ENCODE measurements around the gene SOX2.

Gene SOX2

DNA sequence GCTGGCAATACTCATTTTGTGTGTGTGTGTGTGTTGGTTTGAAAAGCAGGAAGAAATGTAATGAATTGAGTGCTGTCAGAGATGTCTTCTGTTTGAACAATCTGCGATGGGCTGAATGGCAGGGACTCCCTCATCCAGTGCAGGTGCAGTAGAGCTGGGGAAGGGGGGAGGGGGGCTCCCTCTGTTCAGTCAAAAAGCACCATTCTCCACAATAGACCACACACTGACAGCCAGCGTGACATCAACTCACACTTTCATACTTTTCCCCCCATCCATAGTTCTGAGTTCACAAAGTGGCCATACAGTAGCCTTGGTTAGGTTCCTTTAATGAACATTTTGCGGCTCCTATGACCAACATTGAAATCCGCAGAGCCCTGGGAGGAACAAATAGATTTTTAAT is 10.4 kb downstream of the SOX2 start:
- Histone ChIP-seq H3K27me3 (peaks cover 0 to 99% of the 10 kb centered on the region in 2 donors), H3K36me3 (no peaks in the 10 kb centered on the region), H3K4me1 (peaks cover 0 to 18% (median 9%) of the 10 kb centered on the region in 4 donors), H3K27ac (no peak overlapping the region), H3K9me3 (no peaks in the 10 kb centered on the region), H3K4me3 (no peak overlapping the region)
- TF ChIP-seq, protein P1, sequence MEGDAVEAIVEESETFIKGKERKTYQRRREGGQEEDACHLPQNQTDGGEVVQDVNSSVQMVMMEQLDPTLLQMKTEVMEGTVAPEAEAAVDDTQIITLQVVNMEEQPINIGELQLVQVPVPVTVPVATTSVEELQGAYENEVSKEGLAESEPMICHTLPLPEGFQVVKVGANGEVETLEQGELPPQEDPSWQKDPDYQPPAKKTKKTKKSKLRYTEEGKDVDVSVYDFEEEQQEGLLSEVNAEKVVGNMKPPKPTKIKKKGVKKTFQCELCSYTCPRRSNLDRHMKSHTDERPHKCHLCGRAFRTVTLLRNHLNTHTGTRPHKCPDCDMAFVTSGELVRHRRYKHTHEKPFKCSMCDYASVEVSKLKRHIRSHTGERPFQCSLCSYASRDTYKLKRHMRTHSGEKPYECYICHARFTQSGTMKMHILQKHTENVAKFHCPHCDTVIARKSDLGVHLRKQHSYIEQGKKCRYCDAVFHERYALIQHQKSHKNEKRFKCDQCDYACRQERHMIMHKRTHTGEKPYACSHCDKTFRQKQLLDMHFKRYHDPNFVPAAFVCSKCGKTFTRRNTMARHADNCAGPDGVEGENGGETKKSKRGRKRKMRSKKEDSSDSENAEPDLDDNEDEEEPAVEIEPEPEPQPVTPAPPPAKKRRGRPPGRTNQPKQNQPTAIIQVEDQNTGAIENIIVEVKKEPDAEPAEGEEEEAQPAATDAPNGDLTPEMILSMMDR (IDR thresholded peaks at IDR 0.05) = no peak
- intact Hi-C loops (cut with DNase I; ENCODE audit: low total_unique reads) = no loop called here
- no peak for DNase-seq

DNA sequence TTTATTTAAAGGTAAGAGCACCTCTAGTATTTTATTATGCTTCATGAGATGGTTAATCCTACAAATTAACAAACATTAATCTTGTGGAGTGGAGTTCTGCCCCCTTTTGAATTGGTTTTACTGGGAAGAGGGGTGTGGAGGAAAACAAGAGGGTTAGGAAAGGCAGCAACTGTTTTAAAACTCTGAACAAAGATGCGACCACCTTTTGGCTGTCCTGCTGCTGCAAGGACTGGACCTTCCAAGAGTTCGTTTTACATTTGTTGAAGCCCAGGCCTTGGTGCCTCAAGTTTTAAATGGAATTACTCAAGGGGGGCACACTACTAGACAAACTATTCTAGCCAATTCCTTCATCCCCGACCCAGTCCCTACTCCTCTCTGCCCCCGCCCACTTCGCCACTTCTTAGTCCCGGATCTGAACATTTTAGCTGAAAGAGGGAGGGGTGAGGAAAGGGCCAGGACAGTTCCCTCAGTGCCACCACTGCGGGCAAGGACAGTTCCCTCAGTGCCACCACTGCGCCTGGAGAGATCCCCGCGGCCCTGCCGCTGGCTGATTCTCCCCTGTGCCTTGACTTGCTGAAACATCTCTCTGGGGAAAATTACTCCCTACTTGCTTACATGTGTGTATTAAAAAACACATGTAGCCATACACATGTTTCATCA is 11.2 kb downstream of the SOX2 start:
- Histone ChIP-seq H3K27me3 (peaks cover 0 to 99% of the 10 kb centered on the region in 2 donors), H3K9me3 (no peaks in the 10 kb centered on the region), H3K4me1 (peaks cover 0 to 24% (median 13%) of the 10 kb centered on the region in 4 donors), H3K4me3 (no peak overlapping the region), H3K27ac (no peak overlapping the region), H3K36me3 (no peaks in the 10 kb centered on the region)
- TF ChIP-seq, protein P1 (IDR thresholded peaks at IDR 0.05) = no peak
- DNase-seq = no peak
- intact Hi-C loops (cut with DNase I; ENCODE audit: low total_unique reads) = no loop called here

DNA sequence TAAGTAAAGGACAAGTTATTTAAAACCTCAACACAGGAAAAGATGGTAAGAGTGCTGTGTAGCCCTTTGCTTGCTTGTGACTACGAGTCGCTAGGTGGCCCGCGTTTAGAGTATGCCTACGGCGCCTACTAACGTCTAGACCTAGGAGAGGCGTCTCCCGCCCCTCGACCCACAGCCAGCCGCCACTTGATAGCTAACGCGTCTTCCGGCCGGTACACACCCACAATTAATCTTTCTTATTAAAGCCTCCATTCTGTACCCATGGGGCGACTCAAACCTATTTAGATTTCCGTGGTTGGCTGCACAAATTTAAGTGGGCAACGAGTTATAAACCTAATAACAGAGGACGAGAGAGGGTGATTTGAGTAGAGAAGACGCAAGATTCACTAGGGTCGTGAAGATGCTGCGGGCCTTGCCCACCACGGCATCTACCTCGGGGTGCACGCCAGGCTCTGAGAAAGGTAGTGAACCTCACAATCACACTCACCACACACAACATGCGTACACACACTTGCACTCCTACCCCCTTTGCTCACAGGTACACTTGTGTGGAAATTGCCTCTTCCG is 12.0 kb downstream of the SOX2 start:
- DNase-seq = no peak
- Histone ChIP-seq H3K27ac (no peak overlapping the region), H3K36me3 (no peaks in the 10 kb centered on the region), H3K4me3 (no peak overlapping the region), H3K4me1 (peaks cover 0 to 24% (median 13%) of the 10 kb centered on the region in 4 donors), H3K27me3 (peaks cover 0 to 100% of the 10 kb centered on the region in 2 donors), H3K9me3 (no peaks in the 10 kb centered on the region)
- intact Hi-C loops (cut with DNase I; ENCODE audit: low total_unique reads) = no loop called here
- TF ChIP-seq, protein P1 (IDR thresholded peaks at IDR 0.05) = no peak

DNA sequence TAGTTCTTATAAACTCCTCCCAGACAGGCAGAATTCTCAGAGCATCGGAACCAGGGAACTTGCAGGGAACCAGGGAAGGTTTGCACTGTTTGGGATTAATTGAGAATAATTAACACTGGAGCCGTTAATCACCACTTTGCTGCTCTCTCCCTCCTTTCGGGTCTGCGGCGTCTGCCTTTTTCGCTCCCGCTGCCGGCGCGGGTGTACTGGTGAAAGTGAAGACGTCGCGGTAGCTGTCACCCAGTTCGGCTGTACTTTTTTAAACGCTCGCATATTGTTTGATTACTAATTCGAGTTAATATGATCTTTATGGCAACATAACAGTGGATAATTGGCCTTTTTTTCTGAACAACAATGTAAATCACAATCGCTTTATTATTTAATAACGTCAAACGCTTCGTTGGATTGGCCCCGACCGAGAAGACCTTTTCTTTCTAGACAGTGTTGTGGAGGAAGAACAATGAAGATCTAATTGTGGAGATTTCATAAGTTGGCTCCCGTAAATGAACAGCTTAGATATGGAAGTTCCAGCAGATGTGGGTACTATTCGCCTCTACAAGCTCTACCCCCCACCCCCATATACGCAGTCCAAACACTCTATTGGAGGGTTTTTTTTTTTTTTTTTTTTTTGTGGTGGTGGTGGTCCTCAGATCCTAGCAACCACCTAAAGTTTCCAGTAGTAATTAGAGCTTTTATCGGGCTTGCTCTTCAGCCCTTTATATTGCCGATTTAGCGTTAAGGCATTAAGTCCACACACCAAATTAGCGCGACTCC is 12.7 kb downstream of the SOX2 start:
- Histone ChIP-seq H3K9me3 (no peaks in the 10 kb centered on the region), H3K27me3 (peaks cover 0 to 100% of the 10 kb centered on the region in 2 donors), H3K36me3 (no peaks in the 10 kb centered on the region), H3K4me3 (no peak overlapping the region), H3K4me1 (peaks cover 0 to 24% (median 12%) of the 10 kb centered on the region in 4 donors), H3K27ac (no peak overlapping the region)
- TF ChIP-seq, protein P1 (IDR thresholded peaks at IDR 0.05) = no peak
- intact Hi-C loops (cut with DNase I; ENCODE audit: low total_unique reads) = no loop called here
- no peak for DNase-seq

DNA sequence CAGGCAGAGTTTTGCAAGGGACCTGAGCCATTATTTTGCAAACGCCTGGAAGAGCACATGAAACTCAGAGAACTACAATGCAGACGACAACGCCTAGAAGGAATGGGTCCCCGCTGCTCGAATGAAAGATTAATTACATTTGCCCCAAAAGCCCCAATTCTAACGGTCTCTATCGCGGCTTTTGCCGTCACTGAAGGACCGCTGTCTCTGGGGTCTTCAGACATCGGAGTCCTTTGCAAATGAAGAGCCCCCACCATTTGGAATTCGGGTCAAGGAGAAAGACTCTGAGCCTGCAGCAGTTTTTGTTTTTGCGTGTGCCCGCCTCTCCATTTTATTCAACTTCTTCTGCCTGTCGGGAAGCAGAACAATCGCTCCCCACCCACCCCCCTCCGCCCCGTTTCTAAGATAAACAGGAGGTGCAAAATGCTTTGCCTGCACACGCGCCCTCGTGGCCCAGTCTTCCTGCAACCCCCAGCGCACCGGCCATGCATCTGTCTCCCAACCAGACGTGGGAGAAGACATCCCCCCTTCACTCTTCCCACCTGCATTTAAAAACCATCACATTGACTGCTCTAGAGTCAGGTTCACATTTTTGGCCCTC is 13.5 kb downstream of the SOX2 start:
- peaks cover 0 to 98% of the 10 kb centered on the region in 2 donors for H3K27me3 ChIP-seq
- intact Hi-C loops (cut with DNase I; ENCODE audit: low total_unique reads) = no loop called here
- no peak overlapping the region for H3K27ac ChIP-seq
- TF ChIP-seq, protein P1 (IDR thresholded peaks at IDR 0.05) = no peak
- DNase-seq = no peak
- no peaks in the 10 kb centered on the region for H3K36me3 ChIP-seq
- peaks cover 0 to 24% (median 11%) of the 10 kb centered on the region in 4 donors for H3K4me1 ChIP-seq
- no peaks in the 10 kb centered on the region for H3K9me3 ChIP-seq
- no peak overlapping the region for H3K4me3 ChIP-seq

Data from tibial artery (tissue), 4 donors.